Ectodermal cell (in vitro differentiated cells): ENCODE measurements around the gene NOD1.

Experiments
- H3K27ac ChIP-seq: 2 replicates; pipeline ENCODE4 v1.7.0; 2013; ENCODE audit warnings: mild to moderate bottlenecking, low read depth, low read length; ENCODE audit not compliant: insufficient read depth, poor library complexity, severe bottlenecking
- H3K27me3 ChIP-seq: 2 replicates; pipeline ENCODE4 v1.7.0; 2013; ENCODE audit warnings: mild to moderate bottlenecking, low read length; ENCODE audit not compliant: insufficient read depth, control insufficient read depth, poor library complexity, severe bottlenecking
- H3K36me3 ChIP-seq: one replicate; pipeline ENCODE4 v1.7.0; 2013; ENCODE audit warnings: low read length; ENCODE audit not compliant: control insufficient read depth, insufficient read depth
- H3K4me1 ChIP-seq: one replicate; pipeline ENCODE4 v1.7.0; 2013; ENCODE audit warnings: low read length; ENCODE audit not compliant: control insufficient read depth, insufficient read depth
- H3K4me3 ChIP-seq: 2 replicates; pipeline ENCODE4 v1.7.0; 2013; ENCODE audit warnings: low read depth, low read length, control low read depth; ENCODE audit not compliant: insufficient read depth
- H3K9me3 ChIP-seq: 2 replicates; pipeline ENCODE4 v1.7.0; 2013; ENCODE audit warnings: mild to moderate bottlenecking, low read length, moderate library complexity; ENCODE audit not compliant: control insufficient read depth
- WGBS, 2 experiments: methylation state at CpG; one replicate each; pipeline ENCODE4 v1.1.7; 2013; ENCODE audit warnings: missing lambda C conversion rate in 2 of 2; 5-methylcytosine and 5-hydroxymethylcytosine counted together

NOD1 gene

GRCh38 chr7:30379741-30380140 lies 98.8 kb downstream of the NOD1 start:
- no peaks in the 10 kb centered on the region for H3K9me3 ChIP-seq
- no peaks in the 10 kb centered on the region for H3K36me3 ChIP-seq
- no peak overlapping the region for H3K4me3 ChIP-seq
- H3K4me1 ChIP-seq: no peaks in the 10 kb centered on the region
- H3K27me3 ChIP-seq: no peaks in the 10 kb centered on the region
- H3K27ac ChIP-seq: no peak overlapping the region
- 79 to 83% methylated on average over 4 of the region's 4 CpGs for WGBS, 2 experiments

- Histone ChIP-seq H3K27me3 (no peaks in the 10 kb centered on the region), H3K9me3 (no peaks in the 10 kb centered on the region), H3K27ac (no peak overlapping the region), H3K4me1 (no peaks in the 10 kb centered on the region), H3K36me3 (no peaks in the 10 kb centered on the region), H3K4me3 (no peak overlapping the region)
- WGBS, 2 experiments: 91 to 96% methylated on average over 3 of the region's 4 CpGs
Observed at GRCh38 chr7:30379131-30379530, 99.5 kb downstream of the NOD1 start.

- H3K4me3 ChIP-seq: no peak overlapping the region
- WGBS, 2 experiments: 88 to 100% methylated on average over 1 of the region's 1 CpG
- no peak overlapping the region for H3K27ac ChIP-seq
- no peaks in the 10 kb centered on the region for H3K27me3 ChIP-seq
- H3K9me3 ChIP-seq: no peaks in the 10 kb centered on the region
- no peaks in the 10 kb centered on the region for H3K4me1 ChIP-seq
- H3K36me3 ChIP-seq: no peaks in the 10 kb centered on the region
Observed at GRCh38 chr7:30378275-30378674, 100.3 kb downstream of the NOD1 start.
